ENCODE data around the gene AOPEP.
A peak's percentile ranks its signal among the peaks of the same experiment; 100 is the strongest.

Gene AOPEP

GRCh38 chr9:94984891-94985476 lies 258.5 kb downstream of the AOPEP start:
- in situ Hi-C loops (cut with MboI; ENCODE audit: low pct_unique_long_range_greater_than_20kb, low sequenced_read_pairs), result no loop called here
- DNase-seq, result no peak

- in situ Hi-C loops (cut with MboI; ENCODE audit: low pct_unique_long_range_greater_than_20kb, low sequenced_read_pairs), result no loop called here
- no peak for DNase-seq
These were observed 259.1 kb downstream of the AOPEP start for GRCh38 chr9:94985649-94986048.

GRCh38 chr9:94987731-94988130 lies 261.2 kb downstream of the AOPEP start:
- DNase-seq, result no peak
- in situ Hi-C loops (cut with MboI; ENCODE audit: low pct_unique_long_range_greater_than_20kb, low sequenced_read_pairs), result no loop called here

- no peak for DNase-seq
- in situ Hi-C loops (cut with MboI; ENCODE audit: low pct_unique_long_range_greater_than_20kb, low sequenced_read_pairs), result no loop called here
These were observed 264.5 kb downstream of the AOPEP start for GRCh38 chr9:94990897-94991561.

- in situ Hi-C loops (cut with MboI; ENCODE audit: low pct_unique_long_range_greater_than_20kb, low sequenced_read_pairs), result no loop called here
- no peak for DNase-seq
These were observed 265.7 kb downstream of the AOPEP start for GRCh38 chr9:94991961-94992907.

- in situ Hi-C loops (cut with MboI; ENCODE audit: low pct_unique_long_range_greater_than_20kb, low sequenced_read_pairs), result no loop called here
- no peak for DNase-seq
These were observed 266.8 kb downstream of the AOPEP start for GRCh38 chr9:94993160-94993820.

- no peak for DNase-seq
- in situ Hi-C loops (cut with MboI; ENCODE audit: low pct_unique_long_range_greater_than_20kb, low sequenced_read_pairs), result no loop called here
These were observed 267.3 kb downstream of the AOPEP start for GRCh38 chr9:94993821-94994165.

GRCh38 chr9:94995048-94995693 lies 268.7 kb downstream of the AOPEP start:
- in situ Hi-C loops (cut with MboI; ENCODE audit: low pct_unique_long_range_greater_than_20kb, low sequenced_read_pairs), result no loop called here
- no peak for DNase-seq

- in situ Hi-C loops (cut with MboI; ENCODE audit: low pct_unique_long_range_greater_than_20kb, low sequenced_read_pairs), result no loop called here
- DNase-seq, result no peak
These were observed 270.1 kb downstream of the AOPEP start for GRCh38 chr9:94996641-94997040.

- in situ Hi-C loops (cut with MboI; ENCODE audit: low pct_unique_long_range_greater_than_20kb, low sequenced_read_pairs), result no loop called here
These were observed 271.2 kb downstream of the AOPEP start for GRCh38 chr9:94997727-94998126.

GRCh38 chr9:94999832-95000231 lies 273.3 kb downstream of the AOPEP start:
- in situ Hi-C loops (cut with MboI; ENCODE audit: low pct_unique_long_range_greater_than_20kb, low sequenced_read_pairs), result no loop called here
- peak; percentile 21 for DNase-seq

More at GRCh38 chr9:94997727-94998126, 271.2 kb downstream of the AOPEP start:
- DNase-seq, result no peak

- DNase-seq, result no peak
- in situ Hi-C loops (cut with MboI; ENCODE audit: low pct_unique_long_range_greater_than_20kb, low sequenced_read_pairs), result no loop called here
These were observed 274.3 kb downstream of the AOPEP start for GRCh38 chr9:95000821-95001220.

- in situ Hi-C loops (cut with MboI; ENCODE audit: low pct_unique_long_range_greater_than_20kb, low sequenced_read_pairs), result no loop called here
- no peak for DNase-seq
These were observed 275.2 kb downstream of the AOPEP start for GRCh38 chr9:95001720-95002119.

- DNase-seq, result peak; percentile 45
- in situ Hi-C loops (cut with MboI; ENCODE audit: low pct_unique_long_range_greater_than_20kb, low sequenced_read_pairs), result no loop called here
These were observed 277.4 kb downstream of the AOPEP start for GRCh38 chr9:95003689-95004410.

- in situ Hi-C loops (cut with MboI; ENCODE audit: low pct_unique_long_range_greater_than_20kb, low sequenced_read_pairs), result no loop called here
These were observed 278.1 kb downstream of the AOPEP start for GRCh38 chr9:95004411-95005277.

GRCh38 chr9:95005278-95006143 lies 279.0 kb downstream of the AOPEP start:
- peak; percentile 30 for DNase-seq
- in situ Hi-C loops (cut with MboI; ENCODE audit: low pct_unique_long_range_greater_than_20kb, low sequenced_read_pairs), result no loop called here

More at GRCh38 chr9:95004411-95005277, 278.1 kb downstream of the AOPEP start:
- peak; percentile 20 for DNase-seq
